Lower lobe of right lung (tissue), 2 donors: ENCODE results near the gene SCYGR1. TPM values are rescaled to one million over a fixed set of nuclear protein-coding genes. Genes with fewer than 3 reads are reported as not detected.

ENCODE experiments used
- ATAC-seq, 2 donors: fragments of 200-7000 bp; cut with Tn5 transposase; one replicate each; pipeline ENCODE4 v1.9.1; 2020 to 2022; ENCODE audit warnings: mild to moderate bottlenecking in 2 of 2, moderate library complexity in 2 of 2
- DNase-seq: peaks from one replicate; pipeline ENCODE4 v3.0.0-alpha.2; 2020
- H3K27ac ChIP-seq: fragments of 200-600 bp; one replicate; pipeline ENCODE4 v1.8.0; 2022
- H3K27me3 ChIP-seq: fragments of 200-600 bp; one replicate; pipeline ENCODE4 v1.8.0; 2022; ENCODE audit warnings: low read depth
- H3K36me3 ChIP-seq: fragments of 200-600 bp; one replicate; pipeline ENCODE4 v1.8.0; 2022; ENCODE audit warnings: mild to moderate bottlenecking
- H3K4me1 ChIP-seq: fragments of 200-600 bp; one replicate; pipeline ENCODE4 v1.8.0; 2022
- H3K4me3 ChIP-seq: fragments of 200-600 bp; one replicate; pipeline ENCODE4 v1.8.0; 2022; ENCODE audit warnings: mild to moderate bottlenecking
- H3K9me3 ChIP-seq: fragments of 200-600 bp; one replicate; pipeline ENCODE4 v1.8.0; 2022
- intact Hi-C: fragments of 100-400 bp; cut with DNase I; formaldehyde crosslinking; loops from one replicate; pipeline ENCODE4 v1.11.0; 2022
- total RNA-seq: library from RNA; stranded (reverse); fragmentation: NEBNext Ultra II Directional; extraction: Animal tissue kit (Norgen Biotek cat#: 25700); gene quantifications from one replicate; pipeline ENCODE4 v1.2.1, GENCODE V29; 2021
- TF ChIP-seq, protein P1 (sequence below): fragments of 200-600 bp; IDR thresholded peaks from one replicate; pipeline ENCODE4 v1.8.0; 2022; ENCODE audit warnings: antibody characterized with exemption, mild to moderate bottlenecking
- donor health status: DM: no; HTN: yes; CAD: no; lungs with severe emphysema.

SCYGR1 gene
- total RNA-seq, 1 donor from 2014 or later = not detected

- Histone ChIP-seq H3K4me1 (peaks cover 9% of the 10 kb centered on the region), H3K27ac (no peak overlapping the region), H3K27me3 (no peaks in the 10 kb centered on the region), H3K4me3 (no peak overlapping the region), H3K9me3 (no peaks in the 10 kb centered on the region), H3K36me3 (no peaks in the 10 kb centered on the region)
- ATAC-seq (no peak), DNase-seq (no peak)
- intact Hi-C loops = no loop called here
- TF ChIP-seq, protein P1, sequence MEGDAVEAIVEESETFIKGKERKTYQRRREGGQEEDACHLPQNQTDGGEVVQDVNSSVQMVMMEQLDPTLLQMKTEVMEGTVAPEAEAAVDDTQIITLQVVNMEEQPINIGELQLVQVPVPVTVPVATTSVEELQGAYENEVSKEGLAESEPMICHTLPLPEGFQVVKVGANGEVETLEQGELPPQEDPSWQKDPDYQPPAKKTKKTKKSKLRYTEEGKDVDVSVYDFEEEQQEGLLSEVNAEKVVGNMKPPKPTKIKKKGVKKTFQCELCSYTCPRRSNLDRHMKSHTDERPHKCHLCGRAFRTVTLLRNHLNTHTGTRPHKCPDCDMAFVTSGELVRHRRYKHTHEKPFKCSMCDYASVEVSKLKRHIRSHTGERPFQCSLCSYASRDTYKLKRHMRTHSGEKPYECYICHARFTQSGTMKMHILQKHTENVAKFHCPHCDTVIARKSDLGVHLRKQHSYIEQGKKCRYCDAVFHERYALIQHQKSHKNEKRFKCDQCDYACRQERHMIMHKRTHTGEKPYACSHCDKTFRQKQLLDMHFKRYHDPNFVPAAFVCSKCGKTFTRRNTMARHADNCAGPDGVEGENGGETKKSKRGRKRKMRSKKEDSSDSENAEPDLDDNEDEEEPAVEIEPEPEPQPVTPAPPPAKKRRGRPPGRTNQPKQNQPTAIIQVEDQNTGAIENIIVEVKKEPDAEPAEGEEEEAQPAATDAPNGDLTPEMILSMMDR = no peak
Measured at GRCh38 chr2:227401550-227401949, 13.8 kb upstream of the SCYGR1 start.

DNA sequence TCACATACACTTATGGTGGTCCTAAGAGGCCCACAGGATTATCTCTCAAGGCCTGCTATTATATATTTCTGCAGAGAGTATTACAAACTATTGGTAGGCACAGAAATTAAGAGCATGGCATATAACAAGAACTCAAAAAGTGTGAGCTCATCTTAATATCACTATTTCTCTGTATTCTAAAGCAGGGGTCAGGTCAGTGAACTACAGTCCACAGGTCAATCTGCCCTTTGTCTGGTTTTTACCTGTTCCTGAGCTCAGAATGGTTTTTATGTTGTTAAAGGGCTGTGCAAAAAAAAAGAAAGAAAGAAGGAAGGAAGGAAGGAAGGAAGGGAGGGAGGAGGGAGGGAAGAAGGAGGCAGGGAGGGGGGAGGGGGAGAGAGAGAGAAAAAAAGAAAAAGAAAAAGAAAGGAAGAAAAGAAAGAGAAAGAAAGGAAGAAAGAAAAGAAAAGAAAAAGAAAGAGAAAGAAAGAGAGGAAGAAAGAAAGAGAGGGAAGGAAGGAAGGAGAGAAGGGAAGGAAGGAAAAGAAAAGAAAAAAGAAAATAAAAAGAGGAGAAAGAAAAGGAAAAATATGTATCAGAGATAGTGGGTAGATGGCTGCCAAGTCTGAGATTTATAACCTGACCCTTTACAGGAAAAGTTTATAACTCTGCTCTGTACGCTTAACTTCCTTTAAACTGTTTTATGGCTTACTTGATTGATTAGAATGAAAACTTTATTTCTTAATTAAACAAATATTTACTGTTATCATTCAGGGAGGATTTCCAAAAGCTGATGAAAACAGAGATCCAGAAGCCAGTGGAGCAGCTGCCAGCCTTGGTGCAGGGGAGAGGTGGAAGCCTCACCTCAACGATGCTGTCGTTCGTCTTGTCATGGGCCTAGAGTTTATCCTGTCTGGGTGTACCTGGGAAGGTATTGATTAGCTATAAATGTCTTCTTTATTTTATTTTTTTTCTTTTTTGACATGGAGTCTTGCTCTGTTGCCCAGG lies 11.2 kb upstream of the SCYGR1 start:
- Histone ChIP-seq H3K4me1 (no peaks in the 10 kb centered on the region), H3K36me3 (no peaks in the 10 kb centered on the region), H3K9me3 (no peaks in the 10 kb centered on the region), H3K4me3 (no peak overlapping the region), H3K27ac (no peak overlapping the region), H3K27me3 (no peaks in the 10 kb centered on the region)
- ATAC-seq (no peak), DNase-seq (no peak)
- TF ChIP-seq, protein P1 = no peak
- intact Hi-C loops = no loop called here

- Histone ChIP-seq H3K4me3 (no peak overlapping the region), H3K27me3 (no peaks in the 10 kb centered on the region), H3K27ac (no peak overlapping the region), H3K9me3 (no peaks in the 10 kb centered on the region), H3K36me3 (no peaks in the 10 kb centered on the region), H3K4me1 (no peaks in the 10 kb centered on the region)
- no peak for DNase-seq
- intact Hi-C loops = no loop called here
- TF ChIP-seq, protein P1 = no peak
- ATAC-seq = no peak
Measured at GRCh38 chr2:227397562-227397961, 9.8 kb upstream of the SCYGR1 start.

- no peak for ATAC-seq
Measured at GRCh38 chr2:227395556-227395955, 7.8 kb upstream of the SCYGR1 start.

DNA sequence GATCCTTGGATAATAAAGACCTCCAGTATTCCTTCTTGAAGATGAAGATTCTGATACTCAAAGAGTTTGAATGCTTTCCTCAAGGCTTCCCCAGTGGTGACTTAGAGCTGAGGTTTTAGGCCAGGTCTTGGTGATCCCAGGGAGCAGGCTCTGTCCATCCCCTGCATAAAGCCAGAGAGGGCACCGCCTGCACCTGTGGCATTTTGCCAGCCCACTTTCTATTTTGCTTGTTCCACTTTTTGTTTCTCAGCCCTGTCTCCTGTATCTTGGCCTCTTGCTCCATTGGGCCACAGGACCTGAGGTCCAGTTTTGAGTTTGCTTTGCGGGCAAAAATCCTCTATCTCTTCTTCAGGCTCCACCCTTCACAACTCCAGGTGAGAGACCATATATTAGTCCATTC lies 6.7 kb upstream of the SCYGR1 start:
- H3K4me1 ChIP-seq = no peaks in the 10 kb centered on the region
- intact Hi-C loops = no loop called here
- DNase-seq (no peak), ATAC-seq (no peak)
- no peaks in the 10 kb centered on the region for H3K9me3 ChIP-seq
- no peaks in the 10 kb centered on the region for H3K36me3 ChIP-seq
- H3K27me3 ChIP-seq = no peaks in the 10 kb centered on the region
- TF ChIP-seq, protein P1 = no peak
- H3K27ac ChIP-seq = no peak overlapping the region
- no peak overlapping the region for H3K4me3 ChIP-seq

More at GRCh38 chr2:227395556-227395955, 7.8 kb upstream of the SCYGR1 start:
- intact Hi-C loops = no loop called here
- Histone ChIP-seq H3K4me3 (no peak overlapping the region), H3K27ac (no peak overlapping the region), H3K36me3 (no peaks in the 10 kb centered on the region), H3K4me1 (no peaks in the 10 kb centered on the region), H3K27me3 (no peaks in the 10 kb centered on the region), H3K9me3 (no peaks in the 10 kb centered on the region)
- no peak for DNase-seq
- TF ChIP-seq, protein P1 = no peak
